GM19351 (cell line): Measurements from ENCODE around the gene MACROH2A1.
"Not testable (repeated sequence)": the region's sequence is repeated elsewhere in the genome, so short reads cannot be mapped to it uniquely, and the experiment has no call there.

Source experiments
- ATAC-seq: cut with Tn5 transposase; IDR thresholded peaks from one replicate; pipeline ENCODE4 v1.9.1; 2021; ENCODE audit warnings: mild to moderate bottlenecking, moderate library complexity; ENCODE audit not compliant: unreplicated experiment

Gene MACROH2A1

DNA sequence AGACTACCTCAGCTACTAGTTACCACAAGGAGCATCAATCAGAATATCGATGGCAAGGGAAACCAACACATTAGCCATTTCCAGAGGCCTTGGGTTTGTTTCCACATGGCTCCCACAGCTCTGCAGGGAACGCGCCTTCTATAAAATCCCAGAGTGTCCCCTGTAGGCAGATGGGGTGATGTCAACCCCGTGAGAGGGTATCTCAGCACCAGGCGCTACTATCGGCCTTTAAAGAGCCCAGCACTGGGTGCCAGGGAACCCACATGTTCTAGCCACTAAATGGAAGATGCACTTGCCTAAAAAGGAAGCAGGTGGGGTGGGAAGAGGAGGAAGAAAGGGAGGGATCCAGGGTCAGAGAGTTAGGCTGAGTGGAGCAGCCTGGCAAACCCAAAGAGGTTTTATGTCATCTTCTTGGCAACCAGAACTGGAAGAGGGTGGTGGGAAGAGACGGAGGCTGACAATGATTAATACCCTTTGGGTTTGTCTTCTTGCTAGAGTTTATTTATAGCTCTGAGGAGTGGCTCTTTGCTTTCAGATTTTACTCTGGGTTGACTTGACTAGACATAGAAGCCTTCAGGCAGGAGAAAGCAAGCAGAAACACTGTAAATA, 19.9 kb downstream of the MACROH2A1 start:
- ATAC-seq: no peak

DNA sequence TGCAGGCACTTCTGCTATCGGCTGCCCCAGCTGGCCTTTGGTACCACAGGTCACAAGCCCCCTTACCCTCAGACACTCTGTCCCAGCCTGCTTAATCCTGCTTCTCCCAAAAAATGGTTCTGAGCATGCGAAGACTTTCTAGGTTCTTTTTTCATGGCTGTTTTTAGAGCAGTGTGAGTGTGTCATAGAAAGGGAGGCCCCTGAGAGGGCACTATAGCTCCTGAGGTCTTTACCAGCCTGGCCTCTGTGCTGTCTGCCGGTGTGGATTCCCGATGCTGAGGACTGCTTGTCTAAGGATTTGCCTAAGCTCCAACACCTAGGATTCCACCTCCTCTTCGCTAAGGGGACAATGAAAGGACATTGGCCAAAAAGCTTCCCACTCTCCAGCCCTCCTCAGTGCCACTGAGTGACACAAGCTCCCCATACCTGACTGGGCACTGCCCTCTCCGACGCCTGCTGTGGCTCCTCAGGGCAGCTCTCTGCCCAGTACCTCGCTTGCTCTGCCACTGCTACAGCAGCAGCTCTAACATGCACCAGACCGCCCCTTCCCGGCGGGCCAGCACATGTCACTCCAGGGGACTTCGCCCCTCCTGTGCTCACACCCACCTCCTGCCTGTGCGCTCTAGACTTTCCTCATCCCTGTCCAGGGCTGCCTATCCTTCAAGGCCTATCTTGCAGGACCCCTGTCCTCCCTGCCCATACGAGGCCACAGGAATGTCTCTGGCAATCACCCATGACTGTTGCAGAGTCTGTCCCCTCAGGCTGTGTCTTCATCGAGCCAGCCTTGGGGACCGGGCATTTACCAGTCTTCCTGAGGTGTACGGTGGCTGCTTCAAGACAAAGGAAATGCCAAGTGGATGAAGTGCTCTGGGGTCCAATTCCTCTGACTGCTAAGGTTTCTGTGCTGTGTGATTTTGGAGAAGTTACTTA, 21.0 kb downstream of the MACROH2A1 start:
- no peak for ATAC-seq

DNA sequence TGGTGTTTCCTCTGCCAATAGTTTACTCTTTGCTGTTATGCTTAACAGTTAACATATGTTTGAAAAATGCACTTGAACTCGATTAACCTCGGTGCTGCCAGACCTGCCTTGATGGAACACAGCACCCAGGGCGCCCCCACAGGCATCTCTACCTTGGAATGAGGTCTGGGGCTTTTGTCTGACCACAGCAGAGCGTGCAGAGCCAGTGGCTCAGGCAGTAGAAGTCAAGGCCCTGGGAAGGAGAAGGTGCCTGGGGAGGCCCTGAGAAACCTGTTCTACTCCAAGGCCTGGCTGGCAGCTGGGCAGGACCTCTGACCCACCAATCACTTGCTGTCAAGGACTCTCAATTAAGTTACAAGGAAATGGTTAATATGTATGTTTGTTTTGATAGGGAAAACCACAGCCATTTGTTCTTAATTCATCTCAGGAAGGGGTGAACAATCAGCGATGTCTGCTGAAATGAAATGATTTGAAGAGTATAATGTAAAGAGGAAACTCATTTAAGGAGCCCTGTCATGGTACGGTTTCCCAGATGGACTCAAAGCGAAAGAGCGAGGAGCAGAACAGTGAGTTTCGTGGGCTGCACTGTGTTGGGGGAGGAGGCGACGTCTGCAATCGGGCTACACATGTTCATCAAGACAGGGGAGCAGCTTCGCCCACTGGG, 21.9 kb downstream of the MACROH2A1 start:
- ATAC-seq: peak; percentile 72

DNA sequence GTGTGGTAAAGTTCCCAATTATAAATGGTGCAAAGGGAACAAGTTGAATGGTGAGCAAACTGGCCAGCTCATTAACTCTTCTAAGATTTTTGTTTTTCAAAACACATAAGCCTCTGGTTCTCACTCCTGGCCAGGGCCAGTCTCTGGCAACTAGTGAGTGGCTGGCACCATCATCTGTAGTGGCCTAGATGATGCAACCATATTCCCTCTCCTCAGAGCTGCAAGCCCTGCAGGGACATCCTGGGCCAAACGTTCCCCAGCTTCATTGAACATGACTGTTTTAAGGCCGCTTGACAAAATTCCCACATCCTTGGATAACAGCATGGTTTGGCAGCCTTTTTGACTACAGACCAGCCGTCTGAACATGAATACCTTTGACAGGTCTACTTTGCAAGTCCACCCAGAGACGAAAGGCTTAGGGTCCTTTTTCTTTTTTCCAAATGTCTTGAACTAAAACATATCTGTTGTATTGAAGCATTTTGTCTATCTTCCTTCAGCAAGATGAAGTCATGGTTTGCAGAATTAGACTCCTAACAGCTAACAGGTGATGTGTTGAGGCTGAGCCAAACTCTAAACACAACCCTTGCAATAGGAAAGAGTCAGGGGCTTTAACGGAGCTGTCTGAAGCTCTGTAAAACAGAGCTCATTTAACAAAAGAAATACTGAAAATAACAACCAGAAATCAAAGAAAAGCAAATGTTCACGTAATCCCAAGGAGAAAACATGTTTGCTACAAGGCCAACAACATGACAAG, 23.8 kb downstream of the MACROH2A1 start:
- ATAC-seq: no peak

DNA sequence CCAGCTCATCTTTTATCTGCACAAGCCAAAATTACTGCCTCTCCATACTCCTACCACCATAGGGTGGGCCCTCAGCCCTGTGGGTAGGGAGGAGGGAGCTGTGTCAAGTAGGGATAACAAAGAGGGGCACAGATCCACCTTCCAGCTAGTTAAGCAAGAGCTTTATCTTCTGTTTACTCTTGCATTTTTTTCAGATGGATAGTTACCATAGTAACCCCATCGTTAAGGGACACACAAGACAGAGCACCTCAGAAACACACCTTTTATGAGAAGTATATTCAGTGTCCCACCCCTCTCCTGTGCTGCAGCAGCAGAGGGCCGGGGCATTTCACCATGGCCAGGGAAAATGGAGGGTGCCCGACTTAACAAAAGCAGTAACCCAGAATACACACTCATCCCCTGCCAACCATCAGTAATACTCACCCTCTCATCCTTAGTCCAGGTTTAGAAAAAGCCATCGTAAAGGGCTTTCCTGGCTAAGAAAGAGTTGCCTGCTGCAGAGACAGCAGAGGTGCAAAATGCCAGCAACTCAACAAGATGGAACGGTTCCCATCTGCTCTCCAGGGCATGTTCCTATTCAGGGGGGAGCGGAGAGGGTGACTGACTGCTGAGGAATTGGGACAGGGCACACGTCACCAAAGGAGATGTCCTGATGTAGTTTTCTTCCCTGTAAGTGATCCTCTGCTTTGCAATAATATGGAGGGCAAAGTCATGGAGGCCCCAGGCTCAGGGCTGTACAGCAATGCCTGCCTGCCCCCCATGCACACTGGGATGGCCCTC, 25.1 kb downstream of the MACROH2A1 start:
- ATAC-seq: no peak

DNA sequence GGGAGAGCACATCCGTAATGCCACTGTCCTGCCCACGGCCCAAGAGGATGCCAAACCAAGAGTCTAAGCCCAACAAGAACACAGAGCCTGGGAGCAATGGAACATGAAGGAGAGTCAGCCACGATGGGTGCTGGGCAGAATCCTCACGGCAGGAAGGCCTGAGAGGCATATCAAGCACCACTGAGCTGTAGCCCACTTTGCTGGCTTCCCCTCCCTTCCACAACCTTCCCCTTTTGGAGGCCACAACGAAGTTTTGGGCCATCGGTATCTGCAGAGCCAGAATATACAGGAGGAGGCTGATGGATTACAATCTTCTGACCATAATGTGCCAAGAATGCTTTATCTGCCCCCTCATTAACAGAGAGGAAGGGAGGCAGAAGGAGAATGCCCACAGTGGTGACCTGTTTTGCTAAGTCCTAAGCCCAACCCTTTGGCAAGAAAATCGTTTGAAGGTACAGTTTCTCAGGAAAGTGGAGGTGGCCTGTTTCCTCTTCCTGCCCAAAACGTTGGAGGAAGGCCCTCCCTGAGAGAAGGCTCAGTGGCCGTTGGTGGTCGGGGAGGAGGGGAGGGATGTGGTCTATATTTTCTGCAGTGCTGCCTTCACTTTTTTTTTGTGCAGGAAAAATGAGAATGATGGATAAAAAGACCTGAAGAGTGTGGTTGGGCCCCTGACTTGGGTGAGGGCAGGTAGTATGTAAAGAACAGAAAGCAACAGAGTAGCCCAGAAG, 26.2 kb downstream of the MACROH2A1 start:
- no peak for ATAC-seq

DNA sequence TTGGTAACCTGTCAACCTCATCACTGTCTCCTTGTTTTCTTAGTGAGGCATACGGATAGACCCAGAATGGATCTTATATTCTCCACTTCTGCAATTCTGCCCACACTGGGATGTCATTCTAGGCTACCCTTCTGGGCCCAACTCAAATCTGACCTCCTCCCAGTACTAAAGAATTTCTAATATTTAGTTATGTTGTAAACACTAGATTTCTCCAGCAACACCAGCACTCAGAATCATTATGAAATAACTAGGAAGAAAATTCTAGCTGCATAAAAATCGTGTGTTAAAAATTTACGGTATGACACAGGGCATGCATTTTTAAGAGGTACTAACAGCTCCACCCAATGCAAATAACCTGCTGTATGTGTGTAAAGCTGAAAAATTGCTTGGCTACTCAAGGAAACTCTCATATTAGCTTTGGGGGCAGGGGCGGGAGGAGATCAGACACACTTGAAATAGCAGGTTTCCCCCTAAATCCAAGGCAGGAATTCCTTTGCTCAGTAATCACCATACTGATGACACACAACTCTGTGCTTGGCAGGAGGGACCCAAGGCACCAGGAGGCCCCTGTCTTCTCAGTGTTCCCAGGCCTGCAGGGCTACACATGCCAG, 27.3 kb downstream of the MACROH2A1 start:
- ATAC-seq: no peak

DNA sequence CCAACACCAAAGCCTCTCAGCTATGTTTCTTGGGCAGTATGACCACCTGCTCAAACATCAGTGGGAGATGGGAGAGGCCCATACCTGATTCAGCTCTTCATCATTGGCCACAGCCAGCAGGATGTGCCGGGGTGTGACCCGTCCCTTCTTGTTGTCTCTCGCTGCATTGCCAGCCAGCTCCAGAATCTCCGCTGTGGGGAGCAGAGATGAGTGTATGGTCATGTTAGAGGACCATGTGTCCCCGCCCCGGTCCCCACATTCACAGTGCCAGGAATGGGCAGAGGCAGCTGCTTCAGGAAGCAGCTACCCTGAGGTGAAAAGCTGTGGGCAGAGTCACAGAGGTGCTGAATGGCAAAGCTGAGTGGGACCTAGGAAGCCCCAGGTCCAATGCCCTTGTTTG, 29.1 kb downstream of the MACROH2A1 start:
- no peak for ATAC-seq

DNA sequence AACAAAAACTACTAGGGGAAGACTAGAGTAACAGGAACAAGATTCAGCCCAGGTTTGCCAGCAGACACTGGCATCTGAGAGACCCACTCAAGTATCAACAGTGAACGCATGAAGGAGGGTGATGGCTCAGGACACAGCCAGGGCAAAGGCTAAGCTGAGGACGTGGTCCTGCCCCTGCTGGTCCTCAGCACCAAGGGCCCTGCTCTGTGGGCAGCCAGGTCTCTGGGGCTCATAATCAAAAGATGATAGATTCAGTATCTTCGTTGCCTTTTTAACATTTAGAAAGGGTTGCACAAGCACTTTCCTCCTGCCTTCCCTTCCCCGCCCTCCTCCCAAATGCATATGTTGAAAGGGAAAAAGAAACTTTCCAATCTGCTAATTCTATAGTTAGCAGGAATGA, 31.5 kb downstream of the MACROH2A1 start:
- ATAC-seq: no peak

DNA sequence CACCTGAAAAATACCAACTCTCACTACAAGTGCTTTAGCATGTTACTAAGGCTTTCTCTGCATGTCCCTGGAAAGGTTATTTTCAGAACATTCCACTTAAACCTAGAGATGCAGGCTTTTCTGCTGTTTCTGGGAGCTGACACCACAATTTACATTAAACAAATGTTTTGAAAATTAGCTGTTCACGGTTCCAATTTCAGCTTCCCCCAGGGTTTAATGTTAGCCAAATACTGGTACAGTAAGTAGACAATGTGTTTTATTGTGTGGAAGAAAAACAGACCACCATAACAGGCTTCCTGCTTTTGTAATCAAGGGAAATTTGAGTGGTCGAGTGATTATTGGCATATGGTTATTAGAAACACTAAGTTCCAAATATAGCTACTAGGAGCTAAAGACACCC, 32.0 kb downstream of the MACROH2A1 start:
- ATAC-seq: no peak

DNA sequence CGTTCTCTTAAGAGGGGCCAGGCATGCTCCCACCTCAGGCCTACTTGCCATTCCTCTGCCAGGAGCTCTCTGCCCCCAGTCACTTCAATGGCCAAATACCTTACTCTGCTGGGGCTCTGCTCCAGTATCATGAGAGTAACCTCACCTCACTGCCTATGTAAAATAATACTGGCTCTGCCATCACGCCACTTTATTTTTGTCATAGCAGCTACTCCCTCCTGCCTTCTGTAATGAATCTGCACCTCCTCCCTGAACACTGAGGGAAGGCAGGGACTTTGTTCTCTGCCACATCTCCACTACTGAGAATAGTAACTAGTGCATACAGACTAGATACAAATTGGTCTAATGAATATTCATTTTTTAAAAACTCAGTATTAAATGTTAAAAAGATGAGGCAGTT, 33.8 kb downstream of the MACROH2A1 start:
- ATAC-seq: no peak

DNA sequence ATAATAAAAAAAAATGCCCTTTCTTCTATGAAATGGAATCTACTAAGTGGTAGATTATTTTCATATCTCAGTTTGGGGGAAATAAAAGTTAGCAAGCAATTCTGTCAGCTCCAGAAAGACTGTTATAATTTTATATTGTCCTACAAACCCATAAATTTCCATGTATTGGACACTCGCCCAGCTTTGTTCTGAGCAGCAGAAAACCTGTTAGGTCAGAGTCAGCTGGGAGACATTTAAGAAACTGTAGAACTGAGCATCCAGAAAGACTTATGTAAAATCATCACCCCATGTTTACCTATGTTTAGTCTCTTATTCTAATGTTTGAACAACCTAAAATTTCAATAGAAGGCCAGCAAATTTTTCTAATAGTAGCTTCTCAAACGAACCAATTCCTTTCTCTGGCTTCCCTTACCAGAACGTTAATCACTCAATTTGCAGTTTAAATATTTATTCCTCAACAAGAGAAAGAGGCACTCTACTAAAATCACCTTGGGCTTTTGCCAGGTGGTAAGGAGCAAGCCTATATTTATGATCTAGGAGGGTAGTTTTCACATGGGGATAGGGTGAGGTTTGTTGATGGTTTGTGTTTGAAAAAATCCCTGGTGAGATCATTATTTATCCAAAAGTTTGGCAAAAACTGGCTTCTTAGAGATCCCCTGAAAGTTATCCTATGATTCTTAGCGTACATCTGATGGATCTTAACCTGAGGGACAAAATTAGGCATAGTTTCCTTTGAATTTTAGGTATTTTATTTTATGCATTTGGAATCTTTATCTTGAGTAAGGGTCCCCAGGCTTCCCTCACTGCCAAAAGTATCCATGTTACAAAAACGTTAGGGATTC, 34.4 kb downstream of the MACROH2A1 start:
- ATAC-seq: no peak

DNA sequence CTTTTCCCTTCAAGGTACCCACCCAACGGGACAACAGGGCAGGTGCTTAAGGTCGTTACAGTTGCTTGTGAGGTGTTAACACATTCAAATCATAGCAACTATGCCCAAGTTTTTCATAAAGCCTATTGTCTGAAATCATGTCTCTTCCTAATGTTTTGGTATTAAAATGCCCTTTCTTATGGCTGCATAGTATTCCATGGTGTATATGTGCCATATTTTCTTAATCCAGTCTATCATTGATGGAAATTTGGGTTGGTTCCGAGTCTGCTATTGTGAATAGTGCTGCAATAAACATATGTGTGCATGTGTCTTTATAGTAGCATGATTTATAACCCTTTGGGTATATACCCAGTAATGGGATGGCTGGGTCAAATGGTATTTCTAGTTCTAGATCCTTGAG, 35.7 kb downstream of the MACROH2A1 start:
- ATAC-seq: not testable (repeated sequence)

DNA sequence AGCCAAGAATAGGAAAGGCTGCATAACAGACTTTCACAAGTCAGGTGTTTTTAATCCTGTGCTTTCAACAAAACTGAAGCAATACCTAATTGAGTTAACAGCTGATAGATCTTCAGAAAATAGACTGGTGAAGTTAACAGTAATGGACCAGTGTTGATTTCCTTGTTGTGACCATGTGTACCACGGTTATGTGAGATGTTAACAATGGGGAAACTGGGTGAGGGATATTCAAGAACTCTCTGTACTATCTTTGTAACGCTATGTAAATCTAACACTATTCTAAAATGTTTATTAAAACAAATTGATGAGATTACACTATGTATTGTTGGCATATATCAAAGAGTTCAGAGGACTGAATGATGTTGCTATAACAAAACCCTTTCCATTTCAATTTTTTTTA, 36.9 kb downstream of the MACROH2A1 start:
- no peak for ATAC-seq

DNA sequence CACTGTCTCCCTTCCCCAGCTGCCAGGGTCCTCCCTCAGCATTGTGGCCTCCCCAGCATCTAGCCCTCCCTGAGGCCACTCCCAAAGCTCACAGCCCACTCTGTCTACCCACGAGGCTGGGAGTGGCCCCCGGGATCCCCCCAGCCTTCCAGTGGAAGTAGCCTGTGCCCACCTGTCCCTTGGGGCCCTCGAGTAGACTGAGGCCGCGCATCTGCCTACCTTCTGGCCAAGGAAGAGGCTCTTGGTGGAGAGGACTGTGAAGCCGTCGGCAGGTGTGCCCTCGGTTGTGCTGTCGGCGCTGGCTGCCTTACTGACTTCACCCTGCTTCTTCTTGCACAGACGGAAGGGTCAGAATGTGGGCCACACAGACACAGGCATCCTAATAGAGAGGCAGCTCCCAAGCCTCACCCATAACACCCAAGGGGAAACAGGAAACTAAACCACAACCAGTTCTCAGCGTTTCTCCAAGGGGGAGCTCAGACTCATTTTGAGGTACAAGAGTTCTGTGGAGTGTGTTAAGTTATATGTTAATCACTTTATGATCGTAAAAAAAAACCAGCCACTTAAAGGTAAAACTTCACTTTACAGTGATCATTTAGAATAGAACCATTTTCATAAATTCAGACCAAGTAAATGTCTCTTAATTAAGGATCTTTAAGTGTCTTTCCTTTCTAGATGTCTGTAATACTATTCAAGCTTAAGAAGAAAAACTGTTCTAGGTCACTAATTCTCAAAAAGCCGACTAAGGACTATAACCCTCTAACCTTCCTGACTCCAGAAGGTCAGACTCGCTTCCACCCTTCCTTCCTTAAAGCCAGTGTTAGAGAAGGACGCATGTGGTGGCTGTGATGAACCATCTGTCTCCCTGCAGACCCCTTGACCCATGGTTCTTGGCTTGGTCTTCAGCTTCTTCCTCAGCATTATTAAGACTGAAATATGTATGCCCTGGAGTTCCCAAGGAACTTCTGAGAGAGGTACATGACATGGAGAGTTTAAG, 38.5 kb downstream of the MACROH2A1 start:
- ATAC-seq: no peak

DNA sequence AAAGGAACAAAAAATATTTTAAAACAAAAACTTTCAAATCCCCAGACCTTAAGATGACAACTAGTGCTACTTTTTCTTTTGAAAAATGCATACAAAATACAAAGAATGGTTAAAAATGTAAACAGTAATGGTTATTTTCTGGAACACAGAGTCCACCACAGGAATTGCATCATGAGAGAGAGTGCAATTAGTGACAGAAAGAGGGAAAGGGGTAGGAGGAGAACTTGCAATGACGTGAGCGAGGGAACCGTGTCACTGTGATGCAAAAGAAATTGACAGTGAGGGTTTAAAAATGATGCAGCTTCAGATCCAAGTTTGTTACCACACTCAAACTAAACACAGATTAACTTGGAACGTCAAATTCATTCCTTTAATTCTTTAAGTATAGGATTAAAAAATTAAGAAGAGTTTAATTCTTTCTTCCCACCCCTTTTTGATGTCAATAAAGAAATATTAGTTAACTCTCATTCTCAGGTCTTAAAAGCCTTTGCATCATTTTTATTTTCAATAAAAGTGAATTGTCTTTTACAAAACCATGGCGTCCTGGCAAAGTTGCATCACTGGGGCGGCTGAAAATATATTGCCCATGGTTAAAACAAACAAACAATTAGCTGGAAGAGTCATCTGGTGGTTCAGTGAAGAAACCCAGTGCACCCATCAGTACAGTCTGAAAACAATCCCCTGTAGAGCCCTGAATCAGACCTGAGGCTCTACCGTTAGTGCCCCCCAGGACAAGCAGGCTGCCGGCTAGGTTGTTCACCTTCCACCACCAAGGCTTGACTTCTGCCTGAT, 39.5 kb downstream of the MACROH2A1 start:
- no peak for ATAC-seq
